Uterus (tissue), 2 donors: ENCODE data around the gene ADAMTSL1.
"Not testable (repeated sequence)": the region's sequence is repeated elsewhere in the genome, so short reads cannot be mapped to it uniquely, and the experiment has no call there.

Source experiments
- CTCF ChIP-seq, 4 experiments: fragments of 200-600 bp in 2 of 4; fragments of 450-650 bp in 2 of 4; sonication (generic) in 2 of 4; IDR thresholded peaks; one replicate each; pipeline ENCODE4 v1.5.1; 2016 to 2019; ENCODE audit warnings: antibody characterized with exemption in 4 of 4, mild to moderate bottlenecking in 2 of 4, moderate library complexity in 1 of 4
- POLR2A ChIP-seq, 2 donors: fragments of 450-650 bp; IDR thresholded peaks; one replicate each; pipeline ENCODE4 v1.6.1; 2016; ENCODE audit warnings: antibody characterized with exemption in 2 of 2, mild to moderate bottlenecking in 1 of 2, moderate library complexity in 1 of 2

GRCh38 chr9:18874990-18875389 is 401.0 kb downstream of the ADAMTSL1 start:
- TF ChIP-seq CTCF, POLR2A (IDR thresholded peaks at IDR 0.05): not testable (repeated sequence)
